Small intestine (tissue), 7 donors: ENCODE measurements around the gene MCF2L. TPM values are rescaled to one million over a fixed set of nuclear protein-coding genes. Genes with fewer than 3 reads are reported as not detected.
A peak's percentile ranks its signal among the peaks of the same experiment; 100 is the strongest.
"Not testable (repeated sequence)": the region's sequence is repeated elsewhere in the genome, so short reads cannot be mapped to it uniquely, and the experiment has no call there.

ENCODE experiments used
- DNase-seq, 2 donors: peaks; one replicate each; pipeline versions ENCODE4 v3.0.0 to v3.0.0-alpha.2; 2013
- FAIRE-seq: peaks from 2 replicates; lab custom pipeline; 2012; peaks lifted over from hg19 to GRCh38; lab: Jason Lieb, UNC
- H3K27ac ChIP-seq, 3 donors: one replicate each; pipeline ENCODE4 v1.5.1; 2013; ENCODE audit warnings: low read length in 2 of 3, mild to moderate bottlenecking in 2 of 3, control low read depth in 1 of 3, inconsistent platforms in 1 of 3, low read depth in 1 of 3, moderate library complexity in 1 of 3
- H3K27me3 ChIP-seq, 3 donors: one replicate each; pipeline ENCODE4 v1.6.1; 2013; ENCODE audit warnings: low read length in 3 of 3, inconsistent platforms in 1 of 3; ENCODE audit not compliant: control insufficient read depth in 3 of 3, insufficient read depth in 3 of 3
- H3K36me3 ChIP-seq, 3 donors: one replicate each; pipeline ENCODE4 v1.6.1; 2013; ENCODE audit warnings: low read length in 3 of 3, inconsistent platforms in 1 of 3, low read depth in 1 of 3, mild to moderate bottlenecking in 1 of 3, moderate library complexity in 1 of 3; ENCODE audit not compliant: control insufficient read depth in 3 of 3, insufficient read depth in 2 of 3
- H3K4me1 ChIP-seq, 3 donors: one replicate each; pipeline ENCODE4 v1.6.1; 2013; ENCODE audit warnings: low read length in 2 of 3, inconsistent platforms in 1 of 3, low read depth in 1 of 3, mild to moderate bottlenecking in 1 of 3, moderate library complexity in 1 of 3; ENCODE audit not compliant: control insufficient read depth in 3 of 3, insufficient read depth in 2 of 3
- H3K4me3 ChIP-seq, 3 donors: one replicate each; pipeline ENCODE4 v1.5.1; 2013; ENCODE audit warnings: low read length in 3 of 3, control low read depth in 1 of 3, inconsistent platforms in 1 of 3, low read depth in 1 of 3, mild to moderate bottlenecking in 1 of 3, moderate library complexity in 1 of 3
- H3K9me3 ChIP-seq, 2 donors: one replicate each; pipeline ENCODE4 v1.6.1; 2013; ENCODE audit warnings: low read depth in 1 of 2, low read length in 1 of 2; ENCODE audit not compliant: control insufficient read depth in 2 of 2, insufficient read depth in 1 of 2
- WGBS, 3 donors: extraction: QIAGEN DNeasy Blood & Tissue Kit; methylation state at CpG; one replicate each; pipeline ENCODE4 v1.1.7; 2013; 5-methylcytosine and 5-hydroxymethylcytosine counted together
- polyA plus RNA-seq, 4 donors: library from polyadenylated mRNA; stranded (reverse) in 3 of 4; unstranded in 1 of 4; fragments of 200-250 nt in 3 of 4; fragments of 120-200 nt in 1 of 4; gene quantifications; one replicate each; pipeline versions ENCODE4 v1.2.1 to v1.2.3, GENCODE V29; 2013
- donor health status: healthy with polysubstance abuse.
- donor health status: control.
- donor health status: control.
- donor health status: Bipolar disorder and iron deficiency.
- donor health status: healthy.

MCF2L gene
- polyA plus RNA-seq, 4 donors = 12.2 to 37.1 (median 22.0) TPM

DNA sequence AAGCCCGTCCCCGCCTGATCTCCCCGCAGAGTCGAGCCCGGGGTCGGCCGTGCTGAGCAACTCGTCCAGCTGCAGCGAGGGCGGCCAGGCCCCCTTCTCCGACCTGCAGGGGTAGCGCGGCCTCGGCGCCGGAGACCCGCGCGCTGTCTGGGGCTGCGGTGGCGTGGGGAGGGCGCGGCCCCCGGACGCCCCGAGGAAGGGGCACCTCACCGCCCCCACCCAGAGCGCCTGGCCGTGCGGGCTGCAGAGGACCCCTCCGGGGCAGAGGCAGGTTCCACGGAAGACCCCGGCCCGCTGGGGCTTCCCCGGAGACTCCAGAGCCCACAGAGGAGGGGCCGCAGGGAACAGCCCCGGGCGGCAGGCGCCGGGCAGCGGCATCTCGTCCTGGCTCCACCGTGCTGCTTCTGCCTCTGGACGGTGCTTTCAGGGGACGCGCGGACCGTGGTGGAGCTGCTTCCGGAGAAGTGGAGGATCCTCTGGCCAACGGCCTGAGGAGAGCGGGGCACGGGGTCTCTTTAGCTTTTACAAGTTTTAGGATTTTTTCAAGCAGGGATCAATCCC, 127.8 kb downstream of the MCF2L start:
- Histone ChIP-seq H3K36me3 (peaks cover 0 to 6% (median 0%) of the 10 kb centered on the region in 3 donors), H3K4me3 (no peak overlapping the region), H3K27me3 (peaks cover 0 to 4% (median 0%) of the 10 kb centered on the region in 3 donors), H3K9me3 (no peaks in the 10 kb centered on the region), H3K27ac (no peak overlapping the region), H3K4me1 (no peaks in the 10 kb centered on the region)
- WGBS, 3 donors = 93 to 96% (median 95%) methylated on average over 48 to 52 of the region's 52 CpGs
- DNase-seq (no peak), FAIRE-seq (no peak)

GRCh38 chr13:113097651-113098050, 128.6 kb downstream of the MCF2L start:
- FAIRE-seq = no peak
- Histone ChIP-seq H3K36me3 (peaks cover 0 to 6% (median 0%) of the 10 kb centered on the region in 3 donors), H3K4me3 (no peak overlapping the region)

GRCh38 chr13:113098162-113098732, 129.2 kb downstream of the MCF2L start:
- no peak overlapping the region for H3K27ac ChIP-seq
- no peaks in the 10 kb centered on the region for H3K4me1 ChIP-seq
- no peak overlapping the region for H3K4me3 ChIP-seq
- no peaks in the 10 kb centered on the region for H3K9me3 ChIP-seq
- no peak for FAIRE-seq
- peaks cover 0 to 6% (median 0%) of the 10 kb centered on the region in 3 donors for H3K36me3 ChIP-seq
- 75 to 92% (median 86%) methylated on average over 30 of the region's 30 CpGs for WGBS, 3 donors
- H3K27me3 ChIP-seq = peaks cover 0 to 4% (median 0%) of the 10 kb centered on the region in 3 donors
- no peak for DNase-seq

More at GRCh38 chr13:113097651-113098050, 128.6 kb downstream of the MCF2L start:
- no peaks in the 10 kb centered on the region for H3K9me3 ChIP-seq
- H3K4me1 ChIP-seq = no peaks in the 10 kb centered on the region
- no peak overlapping the region for H3K27ac ChIP-seq
- no peak for DNase-seq
- 89 to 91% (median 89%) methylated on average over 7 of the region's 7 CpGs for WGBS, 3 donors
- peaks cover 0 to 4% (median 0%) of the 10 kb centered on the region in 3 donors for H3K27me3 ChIP-seq

- DNase-seq (no peak), FAIRE-seq (no peak)
- Histone ChIP-seq H3K9me3 (no peaks in the 10 kb centered on the region), H3K36me3 (peaks cover 0 to 6% (median 0%) of the 10 kb centered on the region in 3 donors), H3K27ac (no peak overlapping the region), H3K4me1 (no peaks in the 10 kb centered on the region), H3K27me3 (peaks cover 0 to 4% (median 0%) of the 10 kb centered on the region in 3 donors), H3K4me3 (no peak overlapping the region)
- WGBS, 3 donors = 89 to 94% (median 94%) methylated on average over 11 of the region's 11 CpGs
These were observed 130.1 kb downstream of the MCF2L start for GRCh38 chr13:113099142-113099541.

DNA sequence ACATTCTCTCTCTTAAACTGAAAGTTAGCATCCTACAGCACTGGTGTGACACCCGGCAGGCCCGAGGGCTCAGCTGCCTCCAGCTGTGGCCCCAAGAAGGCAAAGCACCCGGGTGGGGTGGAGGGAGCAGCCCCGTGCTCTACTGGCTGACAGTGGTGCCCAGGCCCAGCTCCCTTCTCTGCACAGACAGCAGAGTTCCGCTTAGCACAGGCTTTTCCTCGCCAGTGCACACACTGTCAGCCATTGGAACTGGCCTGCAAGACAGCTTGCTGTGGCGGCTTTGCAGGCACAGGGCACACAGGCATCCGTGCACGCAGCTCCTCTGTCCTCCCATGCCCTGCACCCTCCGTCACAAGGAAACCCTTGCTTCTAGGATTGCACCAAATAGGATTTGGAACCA, 133.3 kb downstream of the MCF2L start:
- H3K4me1 ChIP-seq = peaks cover 0 to 12% (median 1%) of the 10 kb centered on the region in 3 donors
- WGBS, 3 donors = 38 to 77% (median 47%) methylated on average over 10 of the region's 10 CpGs
- not testable (repeated sequence) for H3K27ac ChIP-seq, H3K9me3 ChIP-seq, H3K27me3 ChIP-seq, DNase-seq, FAIRE-seq, H3K36me3 ChIP-seq, H3K4me3 ChIP-seq

- peaks cover 0 to 12% (median 1%) of the 10 kb centered on the region in 3 donors for H3K4me1 ChIP-seq
- H3K27ac ChIP-seq = no peak overlapping the region
- peaks cover 0 to 3% of the 10 kb centered on the region in 2 donors for H3K9me3 ChIP-seq
- no peak overlapping the region for H3K4me3 ChIP-seq
- WGBS, 3 donors = 60 to 87% (median 70%) methylated on average over 12 of the region's 12 CpGs
- DNase-seq (no peak), FAIRE-seq (no peak)
- peaks cover 0 to 3% (median 0%) of the 10 kb centered on the region in 3 donors for H3K36me3 ChIP-seq
- H3K27me3 ChIP-seq = peaks cover 0 to 4% (median 0%) of the 10 kb centered on the region in 3 donors
These were observed 133.7 kb downstream of the MCF2L start for GRCh38 chr13:113102727-113103126.

DNA sequence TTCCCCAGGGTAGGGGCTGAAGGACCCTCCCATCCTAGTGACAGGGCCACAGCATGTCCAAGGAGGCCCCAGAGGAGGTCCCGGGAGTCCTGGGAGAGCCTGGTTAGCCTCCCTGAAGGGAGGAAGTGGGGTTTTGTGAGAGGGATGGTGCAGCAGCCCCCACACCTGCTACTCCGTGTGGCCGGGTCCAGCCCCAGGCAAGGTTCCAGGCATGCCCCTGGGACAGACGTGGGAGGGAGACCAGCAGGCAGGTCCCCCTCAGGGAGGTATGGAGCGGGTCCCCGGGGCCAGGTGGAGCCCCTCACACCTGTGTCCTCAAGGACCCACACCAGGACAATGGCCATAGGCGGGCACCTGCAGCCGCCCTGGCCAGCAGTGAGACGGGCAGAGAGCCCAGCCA, 134.6 kb downstream of the MCF2L start:
- peaks cover 0 to 6% of the 10 kb centered on the region in 2 donors for H3K9me3 ChIP-seq
- no peak for FAIRE-seq
- H3K27ac ChIP-seq = no peak overlapping the region
- H3K4me1 ChIP-seq = peaks cover 0 to 12% (median 1%) of the 10 kb centered on the region in 3 donors
- H3K36me3 ChIP-seq = no peaks in the 10 kb centered on the region
- H3K4me3 ChIP-seq = no peak overlapping the region
- 60 to 78% (median 68%) methylated on average over 9 of the region's 9 CpGs for WGBS, 3 donors
- peaks cover 0 to 4% (median 0%) of the 10 kb centered on the region in 3 donors for H3K27me3 ChIP-seq
- DNase-seq = no peak

GRCh38 chr13:113105032-113105920, 136.3 kb downstream of the MCF2L start, which contains the start of gene F7:
Gene F7 (plus strand): TSS chr13:113105791. CDS start chr13:113105842, 51 bp downstream.
- FAIRE-seq = no peak
- peak within 1 kb of the TSS in 1 of 3 donors; percentile 39 for H3K4me3 ChIP-seq
- H3K4me1 ChIP-seq = peaks cover 0 to 12% (median 1%) of the 10 kb centered on the region in 3 donors
- H3K27me3 ChIP-seq = peaks cover 0 to 13% (median 0%) of the 10 kb centered on the region in 3 donors
- DNase-seq = peak; percentile 65 to 93
- no peaks in the 10 kb centered on the region for H3K36me3 ChIP-seq
- H3K27ac ChIP-seq = peak within 1 kb of the TSS in 1 of 3 donors; percentile 75
- H3K9me3 ChIP-seq = peaks cover 0 to 11% of the 10 kb centered on the region in 2 donors
- 20 to 47% (median 34%) methylated on average over 17 of the region's 17 CpGs for WGBS, 3 donors
